Activated CD8-positive, alpha-beta memory T cell treated with anti-CD3 and anti-CD28 coated beads, Interleukin-2, amount 50 U/mL, for 48 hours (primary cell): ENCODE data around the gene EPC1.
A peak's percentile ranks its signal among the peaks of the same experiment; 100 is the strongest.
"Not testable (repeated sequence)": the region's sequence is repeated elsewhere in the genome, so short reads cannot be mapped to it uniquely, and the experiment has no call there.

Experiments used
- DNase-seq: peaks from one replicate; pipeline ENCODE4 v3.0.0-alpha.2; 2020

EPC1 gene

DNA sequence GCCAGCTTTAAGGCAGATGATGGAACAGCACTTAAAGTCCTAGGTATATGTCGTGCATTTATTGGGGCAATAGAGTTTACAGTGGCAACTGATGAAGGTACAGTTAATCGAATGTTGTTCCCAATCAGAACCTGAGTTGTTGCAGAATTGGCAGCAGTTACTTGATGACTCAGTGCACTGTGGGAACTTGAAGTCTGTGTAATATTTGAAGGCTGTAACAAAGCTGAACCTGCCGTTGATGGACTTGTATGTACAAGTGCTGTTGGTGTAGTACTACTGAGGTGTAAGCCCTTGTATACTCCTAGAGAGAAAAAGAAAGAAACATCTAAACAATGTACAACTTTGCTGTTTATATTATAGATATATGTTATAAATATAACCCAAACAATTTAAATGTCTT, 75.3 kb downstream of the EPC1 start:
- no peak for DNase-seq

DNA sequence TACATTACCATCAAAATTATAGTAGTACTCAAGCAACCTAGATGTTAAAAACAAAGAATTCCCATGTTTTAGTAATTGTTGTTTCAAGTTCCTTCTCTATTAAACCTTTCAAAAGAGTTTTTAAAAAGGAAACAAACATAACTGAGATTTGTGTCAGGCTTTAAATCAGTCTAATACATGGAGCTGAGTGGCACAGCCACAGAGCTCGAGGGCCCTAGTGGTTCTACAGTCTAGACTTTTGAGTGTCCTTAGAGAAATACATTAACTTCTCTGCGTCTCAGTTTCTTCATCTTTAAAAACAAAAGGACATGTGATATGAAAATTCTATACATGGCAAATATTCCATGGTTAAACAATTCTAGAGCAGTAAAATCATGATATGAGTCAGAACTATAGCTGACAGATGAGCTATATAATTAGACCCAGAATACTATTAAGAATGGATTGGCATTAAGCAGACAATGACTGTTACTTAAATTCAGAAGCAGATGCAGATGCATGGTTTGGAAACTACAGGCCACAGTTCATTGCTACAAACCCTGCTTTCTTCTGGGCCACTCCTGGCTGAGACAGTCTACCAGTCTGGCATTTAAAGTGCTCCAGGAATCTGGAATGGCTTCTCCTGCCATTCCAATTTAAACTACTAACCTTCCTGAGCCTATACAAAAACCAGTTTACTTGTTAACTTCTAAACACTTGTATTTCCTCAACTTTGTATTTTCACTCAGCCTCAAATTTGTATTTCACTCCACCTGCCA, 77.4 kb downstream of the EPC1 start:
- DNase-seq = no peak

GRCh38 chr10:32268788-32269187, 78.2 kb downstream of the EPC1 start:
- DNase-seq = no peak

DNA sequence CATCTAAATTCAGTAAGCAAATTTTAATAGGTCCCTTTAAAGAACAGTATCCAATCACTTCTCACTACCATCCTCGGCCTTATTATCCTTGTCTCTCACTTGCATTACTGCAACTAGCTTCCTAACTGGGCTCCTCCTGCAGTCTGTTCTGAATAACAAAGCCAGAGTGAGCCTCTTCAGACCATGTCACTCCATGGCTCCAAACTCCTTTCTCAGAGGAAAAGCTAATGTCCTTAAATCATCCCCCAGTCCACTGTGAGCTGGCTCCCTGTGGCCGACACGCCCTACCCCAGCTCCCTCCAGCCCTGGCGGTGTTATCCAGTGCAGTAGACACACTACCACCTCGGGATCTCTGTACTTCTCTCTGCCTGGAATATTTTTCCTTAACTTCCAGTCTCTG, 80.0 kb downstream of the EPC1 start:
- DNase-seq = no peak

DNA sequence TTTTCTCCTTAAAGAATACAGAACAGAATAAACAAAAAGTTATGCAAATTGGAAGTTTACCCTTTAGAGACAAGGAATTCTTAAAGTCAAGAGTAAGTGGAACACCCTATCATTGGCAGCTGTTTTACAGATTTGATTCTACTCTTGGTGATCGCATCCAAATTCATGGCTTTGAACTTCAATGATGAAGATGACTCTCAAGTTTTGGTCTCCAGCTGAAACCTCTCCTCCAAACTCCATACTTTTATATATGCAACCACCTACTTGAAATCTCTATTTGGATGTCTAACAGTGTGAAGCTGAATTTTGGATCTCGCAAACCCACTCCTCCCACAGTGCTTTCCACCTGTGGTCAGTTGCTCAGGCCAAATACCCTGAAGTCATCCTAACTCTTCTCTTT, 80.4 kb downstream of the EPC1 start:
- no peak for DNase-seq

DNA sequence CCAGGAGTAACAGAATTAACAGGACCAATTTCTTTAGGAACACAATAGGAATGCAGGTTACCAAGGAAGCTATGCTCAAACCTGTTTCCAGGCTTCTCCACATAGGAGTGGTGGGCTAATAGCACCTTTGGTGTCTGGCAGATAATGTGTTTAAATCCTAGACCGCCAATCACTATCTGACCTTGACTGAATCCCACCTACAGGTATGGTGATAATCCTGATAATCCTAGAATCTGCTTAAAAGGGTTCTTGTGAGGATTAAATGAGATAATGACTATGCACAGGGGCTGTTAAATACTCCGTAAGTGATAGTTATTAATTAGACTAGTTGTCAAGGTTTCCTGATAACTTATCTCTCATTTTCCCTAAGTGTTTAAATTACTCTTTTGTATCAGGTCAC, 81.2 kb downstream of the EPC1 start:
- DNase-seq = no peak

DNA sequence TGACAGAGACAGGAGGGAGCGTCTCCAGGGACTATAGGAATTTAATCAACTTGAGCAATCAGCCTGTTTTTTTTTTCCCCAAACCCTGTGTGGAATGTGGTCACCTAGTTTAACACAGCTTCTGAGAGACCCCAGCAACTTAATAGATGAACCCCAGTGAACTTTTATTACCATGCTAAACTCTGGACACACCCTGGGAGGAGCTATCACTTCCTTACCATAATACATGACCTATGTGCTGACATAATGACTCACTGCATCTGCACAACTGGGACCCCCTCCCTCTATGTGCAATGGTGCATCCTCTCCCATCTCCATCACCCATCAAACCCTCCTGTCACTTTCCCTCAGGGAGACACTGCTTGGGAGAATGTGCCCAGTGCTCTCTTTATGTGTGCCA, 83.7 kb downstream of the EPC1 start:
- no peak for DNase-seq

- DNase-seq = no peak
Measured at GRCh38 chr10:32259551-32259950, 87.4 kb downstream of the EPC1 start.

- DNase-seq = peak; percentile 81
Measured at GRCh38 chr10:32256613-32257437, 90.1 kb downstream of the EPC1 start.

DNA sequence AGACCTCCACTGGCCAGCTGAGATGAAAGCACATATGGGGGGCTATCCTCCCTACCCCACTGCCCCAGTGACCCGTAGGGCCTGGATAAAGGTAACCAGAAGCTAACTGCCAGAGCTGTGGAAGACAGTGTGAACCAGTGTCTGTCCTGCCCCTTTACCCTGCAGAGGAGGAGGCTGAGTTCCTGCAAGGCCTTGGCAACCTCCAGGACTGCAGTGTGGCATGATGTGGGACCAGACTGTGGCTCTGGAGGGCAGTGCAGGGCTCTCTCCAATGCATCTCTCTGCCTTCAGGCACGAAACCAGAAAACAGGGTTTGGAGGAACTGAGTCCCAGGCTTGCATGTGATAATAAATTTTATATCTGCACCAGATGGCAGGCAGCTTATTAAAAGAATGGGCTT, 93.1 kb downstream of the EPC1 start:
- no peak for DNase-seq

- DNase-seq = no peak
Measured at GRCh38 chr10:32253276-32253675, 93.7 kb downstream of the EPC1 start.

DNA sequence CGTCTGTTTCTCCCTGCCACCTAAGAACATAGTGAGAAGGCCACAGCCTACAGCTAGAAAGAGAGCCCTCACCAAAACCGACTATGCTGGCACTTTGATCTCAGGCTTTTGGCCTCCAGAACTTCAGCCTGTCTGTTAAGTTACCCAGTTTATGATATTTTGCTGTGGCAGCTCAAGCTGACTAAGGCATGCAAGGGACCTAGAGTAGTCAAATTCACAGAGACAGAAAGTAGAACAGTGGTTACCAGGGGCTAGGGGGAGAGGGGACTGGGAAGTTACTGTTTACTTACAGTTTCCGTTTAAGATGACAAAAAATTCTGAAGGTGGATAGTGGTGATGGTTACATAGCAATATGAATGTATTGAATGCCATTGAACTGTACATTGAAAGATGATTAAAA, 96.5 kb downstream of the EPC1 start:
- not testable (repeated sequence) for DNase-seq

GRCh38 chr10:32246685-32247084, 100.3 kb downstream of the EPC1 start:
- no peak for DNase-seq

DNA sequence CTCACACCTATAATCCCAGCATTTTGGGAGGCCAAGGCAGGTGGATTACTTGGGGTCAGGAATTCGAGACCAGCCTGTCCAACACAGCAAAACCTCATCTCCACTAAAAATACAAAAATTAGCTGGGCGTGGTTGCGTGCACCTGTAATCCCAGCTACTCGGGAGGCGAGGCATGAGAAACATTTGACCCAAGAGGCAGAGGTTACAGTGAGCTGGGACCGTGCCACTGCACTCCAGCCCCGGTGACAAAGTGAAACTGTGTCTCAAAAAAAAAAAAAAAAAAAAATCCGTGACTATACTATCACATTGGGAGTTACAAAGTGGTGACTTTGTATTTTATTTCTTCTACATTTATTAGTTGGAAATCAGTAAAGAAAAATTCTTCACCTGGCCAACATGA, 101.2 kb downstream of the EPC1 start:
- no peak for DNase-seq

GRCh38 chr10:32244421-32245207, 102.3 kb downstream of the EPC1 start:
- no peak for DNase-seq

DNA sequence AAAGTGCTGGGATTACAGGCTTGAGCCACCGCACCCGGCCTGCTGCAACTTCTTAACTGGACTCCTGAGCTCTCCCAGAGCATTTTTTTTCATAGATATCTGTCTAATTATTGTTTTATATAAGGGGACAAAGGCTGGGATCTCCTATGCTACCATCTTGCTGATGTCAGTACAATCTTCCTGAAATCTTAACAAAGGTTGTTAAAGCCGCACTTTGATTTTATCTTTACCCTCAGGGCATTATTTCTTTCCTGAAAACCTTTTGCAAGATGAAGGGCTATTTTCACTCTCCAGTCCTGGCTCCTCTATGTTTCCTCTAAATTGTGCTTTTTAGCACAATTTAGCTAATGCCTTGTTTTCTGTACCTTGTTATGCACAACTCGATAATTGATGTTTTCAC, 102.9 kb downstream of the EPC1 start:
- DNase-seq = no peak

- no peak for DNase-seq
Measured at GRCh38 chr10:32241946-32242345, 105.0 kb downstream of the EPC1 start.

DNA sequence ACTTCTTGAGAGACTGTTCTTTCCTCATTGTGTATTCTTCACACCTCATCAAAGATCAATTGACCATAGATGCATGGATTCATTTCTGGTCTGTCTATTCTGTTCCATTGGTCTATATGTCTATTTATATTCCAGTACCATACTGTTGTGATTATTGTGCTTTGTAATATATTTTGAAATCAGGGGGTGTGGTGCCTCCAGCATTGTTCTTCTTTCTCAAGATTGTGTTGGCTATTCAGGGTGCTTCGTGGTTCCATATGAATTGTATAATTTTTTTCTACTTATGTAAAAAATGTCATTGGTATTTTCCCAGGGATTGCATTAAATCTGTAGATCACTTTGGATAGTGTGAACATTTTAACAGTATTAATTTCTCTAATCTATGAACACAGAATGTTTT, 106.5 kb downstream of the EPC1 start:
- no peak for DNase-seq

GRCh38 chr10:32239769-32240168, 107.2 kb downstream of the EPC1 start:
- DNase-seq = no peak

- no peak for DNase-seq
Measured at GRCh38 chr10:32237644-32238345, 109.2 kb downstream of the EPC1 start.

- DNase-seq = no peak
Measured at GRCh38 chr10:32234471-32234870, 112.5 kb downstream of the EPC1 start.

DNA sequence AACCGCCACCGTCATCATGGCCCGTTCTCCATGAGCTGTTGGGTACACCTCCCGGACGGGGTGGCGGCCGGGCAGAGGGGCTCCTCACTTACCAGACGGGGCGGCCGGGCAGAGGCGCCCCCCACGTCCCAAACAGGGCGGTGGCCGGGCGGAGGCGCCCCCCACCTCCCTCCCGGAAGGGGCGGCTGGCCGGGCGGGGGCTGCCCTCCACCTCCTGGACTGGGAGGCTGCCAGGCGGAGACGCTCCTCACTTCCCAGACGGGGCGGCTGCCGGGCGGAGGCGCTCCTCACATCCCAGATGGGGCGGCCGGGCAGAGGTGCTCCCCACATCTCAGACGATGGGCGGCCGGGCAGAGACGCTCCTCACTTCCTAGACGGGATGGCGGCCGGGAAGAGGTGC, 113.6 kb downstream of the EPC1 start:
- DNase-seq = not testable (repeated sequence)

DNA sequence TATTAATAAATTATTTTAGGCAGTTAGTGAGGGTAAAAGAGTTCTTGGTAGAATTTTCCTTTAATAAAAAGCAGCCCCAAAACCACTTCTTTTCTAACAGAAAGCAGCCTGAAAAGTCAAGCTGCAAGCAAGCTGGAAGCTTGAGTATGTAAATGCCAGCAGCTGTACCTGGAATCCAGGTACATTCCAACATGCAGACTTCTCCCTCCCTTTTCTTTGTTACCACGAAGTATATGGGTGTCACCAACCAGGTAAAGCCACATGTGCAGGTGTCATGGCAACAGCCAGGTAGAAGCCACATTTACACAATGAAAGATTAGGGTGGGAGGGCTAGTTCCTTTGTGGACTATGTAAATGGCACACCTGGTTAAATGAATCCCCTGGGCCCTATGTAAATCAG, 114.6 kb downstream of the EPC1 start:
- DNase-seq = no peak
